Measurements from ENCODE around the gene RCBTB2. TPM values are rescaled to one million over a fixed set of nuclear protein-coding genes. Genes with fewer than 3 reads are reported as not detected.

Gene RCBTB2
- total and polyA plus RNA-seq, 2 donors (not counting 3 experiments of a cell fraction or from before 2014, with no cell fraction given), result 10.7 to 12.6 TPM

GRCh38 chr13:48547663-48548092 is 14.8 kb upstream of the RCBTB2 start:
- Histone ChIP-seq H3K79me2 (ENCODE audit: control insufficient read depth, insufficient read depth, low read length) (no peaks in the 10 kb centered on the region), H3K4me3 (replicated peaks in 1 of 3; ENCODE audit: insufficient read depth in 1 of 3, low read depth in 1 of 3, low read length in 3 of 3) (no peak overlapping the region), H3K27me3 (ENCODE audit: control insufficient read depth in 2 of 2, insufficient read depth in 2 of 2, low read length in 2 of 2) (no peaks in the 10 kb centered on the region), H4K20me1 (replicated peaks; ENCODE audit: control insufficient read depth, extremely low read depth, insufficient read depth, low read length) (no peaks in the 10 kb centered on the region), H3K4me2 (ENCODE audit: insufficient read depth, low read length) (no peak overlapping the region), H3K9ac (replicated peaks; ENCODE audit: extremely low read depth, insufficient read depth, low read length) (no peak overlapping the region), H3K9me1 (replicated peaks; ENCODE audit: control insufficient read depth, extremely low read depth, insufficient read depth, low read length) (no peaks in the 10 kb centered on the region), H3K27ac (ENCODE audit: insufficient read depth, low read depth, low read length) (no peak overlapping the region), H3K4me1 (ENCODE audit: control insufficient read depth, extremely low read depth, insufficient read depth, low read length) (no peaks in the 10 kb centered on the region), H3K9me3 (replicated peaks; ENCODE audit: control insufficient read depth, insufficient read depth, low read length) (no peaks in the 10 kb centered on the region), H3K36me3 (ENCODE audit: control insufficient read depth in 2 of 2, extremely low read depth in 1 of 2, insufficient read depth in 2 of 2, low read length in 2 of 2) (no peaks in the 10 kb centered on the region), H2AFZ (ENCODE audit: low read depth, low read length) (no peak overlapping the region)
- ChIA-PET POLR2A (no interaction called here), CTCF (interaction anchor here (1.3 kb wide), 1 partner anchor 38 kb away, joined by 3 read pairs; no protein-coding TSS in a partner anchor)
- BruUV-seq (replicated peaks), result no TSS peak
- dilution Hi-C loops (cut with MboI; ENCODE audit: extremely low pct_ligation_motif_present, low sequenced_read_pairs), result no loop called here
- DNase-seq (ENCODE audit: low read depth, low spot score) (no peak), FAIRE-seq (no peak)
- intact Hi-C loops (cut with micrococcal nuclease), result no loop called here
- no peak for TF ChIP-seq FOS (IDR thresholded peaks at IDR 0.05; ENCODE audit: borderline replicate concordance, insufficient read depth, low read length)

GRCh38 chr13:48545608-48546007 is 12.7 kb upstream of the RCBTB2 start:
- dilution Hi-C loops (cut with MboI; ENCODE audit: extremely low pct_ligation_motif_present, low sequenced_read_pairs) (no loop called here), intact Hi-C loops (cut with micrococcal nuclease) (no loop called here)
- Histone ChIP-seq H3K4me1 (ENCODE audit: control insufficient read depth, extremely low read depth, insufficient read depth, low read length) (no peaks in the 10 kb centered on the region), H3K79me2 (ENCODE audit: control insufficient read depth, insufficient read depth, low read length) (no peaks in the 10 kb centered on the region), H3K4me3 (replicated peaks in 1 of 3; ENCODE audit: insufficient read depth in 1 of 3, low read depth in 1 of 3, low read length in 3 of 3) (no peak overlapping the region), H3K9me1 (replicated peaks; ENCODE audit: control insufficient read depth, extremely low read depth, insufficient read depth, low read length) (no peaks in the 10 kb centered on the region), H4K20me1 (replicated peaks; ENCODE audit: control insufficient read depth, extremely low read depth, insufficient read depth, low read length) (no peaks in the 10 kb centered on the region), H2AFZ (ENCODE audit: low read depth, low read length) (no peak overlapping the region), H3K9ac (replicated peaks; ENCODE audit: extremely low read depth, insufficient read depth, low read length) (no peak overlapping the region), H3K27me3 (ENCODE audit: control insufficient read depth in 2 of 2, insufficient read depth in 2 of 2, low read length in 2 of 2) (no peaks in the 10 kb centered on the region), H3K9me3 (replicated peaks; ENCODE audit: control insufficient read depth, insufficient read depth, low read length) (no peaks in the 10 kb centered on the region), H3K4me2 (ENCODE audit: insufficient read depth, low read length) (no peak overlapping the region), H3K36me3 (ENCODE audit: control insufficient read depth in 2 of 2, extremely low read depth in 1 of 2, insufficient read depth in 2 of 2, low read length in 2 of 2) (no peaks in the 10 kb centered on the region), H3K27ac (ENCODE audit: insufficient read depth, low read depth, low read length) (no peak overlapping the region)
- ChIA-PET POLR2A (no interaction called here), CTCF (interaction anchor here (1.6 to 1.8 kb wide), 2 partner anchors 11 to 34 kb away, joined by 4 to 5 read pairs; no protein-coding TSS in a partner anchor)
- FAIRE-seq, result no peak
- TF ChIP-seq GATA2 (IDR thresholded peaks at IDR 0.05; ENCODE audit: insufficient read depth, insufficient read length, low read depth, low read length), result no peak
- TF ChIP-seq POLR2A (IDR thresholded peaks at IDR 0.05; ENCODE audit: low read depth, low read length), result no peak
- TF ChIP-seq MYC (IDR thresholded peaks at IDR 0.05; ENCODE audit: low read depth, low read length), result no peak
- no TSS peak for BruUV-seq (replicated peaks)
- no peak for DNase-seq (ENCODE audit: low read depth, low spot score)

All from endothelial cell of umbilical vein (primary cell).